HG03060 (cell line): Measurements from ENCODE around the gene AICDA.

Experiments used
- ATAC-seq: cut with Tn5 transposase; IDR thresholded peaks from one replicate; pipeline ENCODE4 v1.9.1; 2021; ENCODE audit warnings: low read depth, moderate number of reproducible peaks; ENCODE audit not compliant: unreplicated experiment

AICDA gene

GRCh38 chr12:8561011-8561410, 51.6 kb downstream of the AICDA start:
- ATAC-seq: no peak

- ATAC-seq: no peak
Observed at GRCh38 chr12:8559676-8560075, 53.0 kb downstream of the AICDA start.

DNA sequence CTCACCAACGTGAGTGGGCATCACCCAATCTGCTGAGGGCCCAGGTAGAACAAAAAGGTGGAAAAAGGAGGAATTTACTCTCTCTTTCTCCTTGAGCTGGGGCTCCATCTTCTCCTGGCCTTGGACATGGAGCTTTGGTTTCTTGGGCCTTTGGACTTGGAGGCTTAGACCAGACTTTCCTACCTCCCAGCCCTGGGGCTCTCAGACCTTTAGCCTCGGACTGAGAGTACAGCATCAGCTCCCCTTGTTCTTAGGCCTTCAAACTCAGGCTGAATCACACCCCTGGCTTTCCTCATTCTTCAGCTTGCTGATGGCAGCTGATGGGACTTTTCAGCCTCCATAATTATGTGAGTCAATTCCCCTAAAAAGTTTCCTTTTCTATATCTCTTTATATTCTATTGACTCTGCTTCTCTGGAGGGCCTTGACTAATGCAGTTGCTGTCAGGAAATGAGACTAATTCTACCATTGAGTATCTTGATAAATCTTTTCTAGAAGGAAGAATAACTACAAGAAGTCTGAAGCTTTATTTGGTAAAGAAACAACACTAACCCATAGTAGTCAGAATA, 56.0 kb downstream of the AICDA start:
- no peak for ATAC-seq

DNA sequence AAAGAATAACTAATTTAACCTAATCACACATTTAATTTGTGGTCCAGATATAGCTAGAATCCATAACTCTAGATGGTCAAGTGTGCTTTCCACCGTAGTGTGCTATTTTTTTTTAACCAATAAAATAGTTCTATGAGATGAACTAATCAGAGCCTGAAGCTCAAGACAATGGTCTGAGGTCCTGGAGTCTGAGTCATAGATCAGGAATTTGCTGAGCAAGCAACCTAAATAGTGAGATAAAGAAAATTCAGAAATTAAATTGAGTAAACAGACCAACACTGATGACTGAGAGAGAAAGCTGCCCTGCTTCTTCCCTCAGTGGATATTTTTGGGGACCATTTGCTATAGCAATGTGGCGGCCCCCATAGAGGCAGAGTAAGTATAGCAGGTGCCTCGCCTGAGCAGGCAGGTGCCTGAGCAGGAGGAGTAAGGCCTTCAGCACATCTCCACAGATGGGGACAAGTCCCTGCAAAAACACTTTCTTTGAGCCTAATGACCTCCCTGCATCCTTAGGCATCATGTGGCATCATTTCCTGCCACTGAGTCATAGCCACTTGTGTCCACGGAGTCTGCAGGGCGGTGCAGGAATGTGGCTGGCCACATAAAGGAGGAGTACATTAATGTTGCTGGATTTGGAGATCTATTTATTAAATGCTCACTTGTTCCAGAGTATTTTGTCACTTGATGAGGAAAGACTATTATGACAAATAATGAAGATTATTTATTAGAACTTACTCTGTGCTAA, 58.0 kb downstream of the AICDA start:
- ATAC-seq: no peak

DNA sequence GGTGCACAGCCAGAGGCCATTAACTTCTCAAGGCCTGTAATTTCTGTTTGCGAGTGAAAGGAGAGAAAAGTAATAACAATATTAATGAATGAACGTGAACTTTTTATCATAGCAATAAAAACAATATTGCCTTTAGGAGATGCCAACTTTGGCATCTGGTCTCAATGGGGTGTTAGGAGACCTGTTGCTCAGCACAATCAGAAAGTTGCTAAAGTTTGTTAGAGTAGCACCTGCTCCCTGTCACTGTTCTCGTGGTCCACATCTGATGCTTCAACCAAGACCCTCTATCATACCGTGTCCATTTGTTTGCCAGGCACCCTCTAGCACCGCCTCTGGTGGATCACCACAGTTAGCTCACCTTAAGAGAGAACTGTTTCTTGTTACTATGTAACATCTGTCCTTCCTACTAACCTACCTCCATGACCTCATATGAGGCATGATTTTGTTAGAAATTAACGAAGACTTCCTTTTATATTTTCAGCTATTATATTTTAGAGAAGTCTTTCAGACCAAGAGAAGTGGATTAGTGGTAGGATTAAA, 59.5 kb downstream of the AICDA start:
- no peak for ATAC-seq
